ENCODE results near the gene CTNND2. TPM values are rescaled to one million over a fixed set of nuclear protein-coding genes. Genes with fewer than 3 reads are reported as not detected.

The CTNND2 gene
- polyA plus RNA-seq, 1 of the 3 experiments (the other 2 are of a cell fraction), result not detected

- no peak for DNase-seq
- Histone ChIP-seq H3K9ac (no peak overlapping the region), H4K20me1 (ENCODE audit: insufficient read depth) (no peaks in the 10 kb centered on the region), H3K4me3 (ENCODE audit: low read depth in 2 of 2, low read length in 1 of 2) (no peak overlapping the region), H2AFZ (ENCODE audit: low read depth) (no peak overlapping the region), H3K27me3 (ENCODE audit: insufficient read depth) (no peaks in the 10 kb centered on the region), H3K4me1 (ENCODE audit: control insufficient read depth in 1 of 2, insufficient read depth in 2 of 2, low read depth in 1 of 2, low read length in 1 of 2) (no peaks in the 10 kb centered on the region), H3K9me2 (no peaks in the 10 kb centered on the region), H3F3A (replicated peaks; ENCODE audit: insufficient read depth) (no peaks in the 10 kb centered on the region), H3K79me2 (ENCODE audit: insufficient read depth) (no peaks in the 10 kb centered on the region), H3K36me3 (replicated peaks in 1 of 2; ENCODE audit: control insufficient read depth in 1 of 2, insufficient read depth in 2 of 2, low read length in 1 of 2) (no peaks in the 10 kb centered on the region), H3K9me3 (no peaks in the 10 kb centered on the region), H3K4me2 (no peak overlapping the region), H3K27ac (ENCODE audit: low read depth in 2 of 2, low read length in 1 of 2) (no peak overlapping the region)
- POLR2A ChIA-PET, result no interaction called here
- 64% methylated on average over 2 of the region's 2 CpGs for WGBS (ENCODE audit: low lambda C conversion rate)
- CTCF ChIA-PET, result no interaction called here
- TF ChIP-seq FOSL2 (IDR thresholded peaks at IDR 0.05; ENCODE audit: borderline replicate concordance, low read depth) (no peak), MEF2A (IDR thresholded peaks at IDR 0.05; ENCODE audit: borderline replicate concordance, low read depth) (no peak), FOXM1 (IDR thresholded peaks at IDR 0.05; ENCODE audit: low read depth) (no peak)
Measured at GRCh38 chr5:11455505-11455904, 448.7 kb downstream of the CTNND2 start.

- Histone ChIP-seq H3K9ac (no peak overlapping the region), H3K9me2 (no peaks in the 10 kb centered on the region), H3K27me3 (ENCODE audit: insufficient read depth) (no peaks in the 10 kb centered on the region), H3K27ac (ENCODE audit: low read depth in 2 of 2, low read length in 1 of 2) (no peak overlapping the region), H3K9me3 (no peaks in the 10 kb centered on the region), H3K4me1 (ENCODE audit: control insufficient read depth in 1 of 2, insufficient read depth in 2 of 2, low read depth in 1 of 2, low read length in 1 of 2) (no peaks in the 10 kb centered on the region), H3K4me2 (no peak overlapping the region), H2AFZ (ENCODE audit: low read depth) (no peak overlapping the region), H4K20me1 (ENCODE audit: insufficient read depth) (no peaks in the 10 kb centered on the region), H3F3A (replicated peaks; ENCODE audit: insufficient read depth) (no peaks in the 10 kb centered on the region), H3K4me3 (ENCODE audit: low read depth in 2 of 2, low read length in 1 of 2) (no peak overlapping the region), H3K36me3 (replicated peaks in 1 of 2; ENCODE audit: control insufficient read depth in 1 of 2, insufficient read depth in 2 of 2, low read length in 1 of 2) (no peaks in the 10 kb centered on the region), H3K79me2 (ENCODE audit: insufficient read depth) (no peaks in the 10 kb centered on the region)
- POLR2A ChIA-PET, result no interaction called here
- 76% methylated on average over 2 of the region's 2 CpGs for WGBS (ENCODE audit: low lambda C conversion rate)
- TF ChIP-seq RCOR1 (IDR thresholded peaks at IDR 0.05; ENCODE audit: low read length), result no peak
- TF ChIP-seq USF1 (IDR thresholded peaks at IDR 0.05; ENCODE audit: borderline replicate concordance, low read depth), result no peak
- no peak for TF ChIP-seq IRF3 (IDR thresholded peaks at IDR 0.05; ENCODE audit: low read depth, low read length)
- no peak for TF ChIP-seq MAX (IDR thresholded peaks at IDR 0.05; ENCODE audit: low read depth)
- DNase-seq, result no peak
- CTCF ChIA-PET, result no interaction called here
Measured at GRCh38 chr5:11452852-11453251, 451.4 kb downstream of the CTNND2 start.

- no peak overlapping the region for H3K9ac ChIP-seq
- H3K36me3 ChIP-seq (replicated peaks in 1 of 2; ENCODE audit: control insufficient read depth in 1 of 2, insufficient read depth in 2 of 2, low read length in 1 of 2), result no peaks in the 10 kb centered on the region
- 0% methylated on average over 4 of the region's 4 CpGs for WGBS (ENCODE audit: low lambda C conversion rate)
- no peaks in the 10 kb centered on the region for H3F3A ChIP-seq (replicated peaks; ENCODE audit: insufficient read depth)
- H3K4me3 ChIP-seq (ENCODE audit: low read depth in 2 of 2, low read length in 1 of 2), result no peak overlapping the region
- ChIA-PET CTCF (no interaction called here), POLR2A (no interaction called here)
- no peaks in the 10 kb centered on the region for H3K9me3 ChIP-seq
- H3K79me2 ChIP-seq (ENCODE audit: insufficient read depth), result no peaks in the 10 kb centered on the region
- no peak overlapping the region for H3K4me2 ChIP-seq
- H4K20me1 ChIP-seq (ENCODE audit: insufficient read depth), result no peaks in the 10 kb centered on the region
- no peaks in the 10 kb centered on the region for H3K9me2 ChIP-seq
- H2AFZ ChIP-seq (ENCODE audit: low read depth), result no peak overlapping the region
- H3K27ac ChIP-seq (ENCODE audit: low read depth in 2 of 2, low read length in 1 of 2), result no peak overlapping the region
- no peaks in the 10 kb centered on the region for H3K4me1 ChIP-seq (ENCODE audit: control insufficient read depth in 1 of 2, insufficient read depth in 2 of 2, low read depth in 1 of 2, low read length in 1 of 2)
- no peaks in the 10 kb centered on the region for H3K27me3 ChIP-seq (ENCODE audit: insufficient read depth)
- DNase-seq, result no peak
- TF ChIP-seq MXI1 (IDR thresholded peaks at IDR 0.05; ENCODE audit: low read depth, low read length) (no peak), SMC3 (IDR thresholded peaks at IDR 0.05; ENCODE audit: low read depth, low read length) (no peak), IRF3 (IDR thresholded peaks at IDR 0.05; ENCODE audit: low read depth, low read length) (no peak), EP300 (IDR thresholded peaks at IDR 0.05; ENCODE audit: borderline replicate concordance in 1 of 2, low read depth in 1 of 2, low read length in 1 of 2) (no peak), NRF1 (IDR thresholded peaks at IDR 0.05; ENCODE audit: low read depth, low read length) (no peak), CHD2 (IDR thresholded peaks at IDR 0.05; ENCODE audit: low read length, partially characterized antibody) (no peak), FOSL2 (IDR thresholded peaks at IDR 0.05; ENCODE audit: borderline replicate concordance, low read depth) (no peak), REST (IDR thresholded peaks at IDR 0.05; ENCODE audit: low read depth, low read length) (no peak), ELF1 (IDR thresholded peaks at IDR 0.05) (no peak), RAD21 (IDR thresholded peaks at IDR 0.05; ENCODE audit: low read length) (no peak)
Measured at GRCh38 chr5:11449966-11450365, 454.3 kb downstream of the CTNND2 start.

All from SK-N-SH (cell line).